Measurements from ENCODE around the gene AAK1.

GRCh38 chr2:69529480-69529879 lies 114.1 kb downstream of the AAK1 start:
- no peak for TF ChIP-seq CTCF (IDR thresholded peaks at IDR 0.05; ENCODE audit: low read depth, low read length)
- no peak for TF ChIP-seq POLR2A (IDR thresholded peaks at IDR 0.05; ENCODE audit: extremely low read depth, insufficient read length)

All from NB4 (cell line).